Endothelial cell of umbilical vein (primary cell): ENCODE results near the gene GFER. TPM values are rescaled to one million over a fixed set of nuclear protein-coding genes. Genes with fewer than 3 reads are reported as not detected.

Experiments
- BruUV-seq: library from RNA; stranded (reverse); fragments of 400-500 nt; replicated peaks from 2 replicates; lab custom pipeline; 2021; lab: Mats Ljungman, UMichigan
- CTCF ChIA-PET: fragments of 300-600, 350-600 bp; sonication (Branson Sonifier 250); formaldehyde crosslinking; loops from one replicate; lab custom pipeline; 2021; ENCODE audit warnings: antibody characterized with exemption, inconsistent platforms; lab: Charles Lee
- POLR2A ChIA-PET: fragments of 300-600, 350-600 bp; sonication (Branson Sonifier 250); formaldehyde crosslinking; loops from one replicate; lab custom pipeline; 2021; ENCODE audit warnings: antibody characterized with exemption, inconsistent platforms; lab: Charles Lee
- DNase-seq: peaks from one replicate; pipeline ENCODE4 v3.0.0-alpha.2; 2011; ENCODE audit warnings: low read depth, low spot score
- FAIRE-seq: peaks from 2 replicates; lab custom pipeline; 2011; peaks lifted over from hg19 to GRCh38; lab: Jason Lieb, UNC
- H2AFZ ChIP-seq: 2 replicates; pipeline ENCODE4 v1.6.0; 2012; ENCODE audit warnings: low read depth, low read length, control low read depth, inconsistent platforms
- H3K27ac ChIP-seq: 2 replicates; pipeline ENCODE4 v1.5.1; 2011; ENCODE audit warnings: low read depth, mild to moderate bottlenecking, control low read depth, low read length, moderate library complexity; ENCODE audit not compliant: insufficient read depth
- H3K27me3 ChIP-seq, 2 experiments: 2 replicates each; pipeline versions ENCODE4 v1.6.0 to v1.6.1; 2011; ENCODE audit warnings: low read length in 2 of 2, mixed read lengths in 1 of 2; ENCODE audit not compliant: control insufficient read depth in 2 of 2, insufficient read depth in 2 of 2
- H3K36me3 ChIP-seq, 2 experiments: 2 replicates in 1 of 2; 3 replicates in 1 of 2; pipeline ENCODE4 v1.5.1; 2011; ENCODE audit warnings: low read length in 2 of 2, mild to moderate bottlenecking in 1 of 2, moderate library complexity in 1 of 2; ENCODE audit not compliant: control insufficient read depth in 2 of 2, insufficient read depth in 2 of 2; ENCODE audit errors: extremely low read depth in 1 of 2
- H3K4me1 ChIP-seq: 3 replicates; pipeline ENCODE4 v1.5.1; 2011; ENCODE audit warnings: mild to moderate bottlenecking, low read length; ENCODE audit not compliant: control insufficient read depth, insufficient read depth; ENCODE audit errors: extremely low read depth
- H3K4me2 ChIP-seq: 2 replicates; pipeline ENCODE4 v1.6.1; 2011; ENCODE audit warnings: low read length, control low read depth, mixed read lengths; ENCODE audit not compliant: insufficient read depth
- H3K4me3 ChIP-seq, 3 experiments: fragments of 200-600 bp in 1 of 3; sonication (generic), shearing (Covaris generic) in 1 of 3; replicated peaks in 1 of 3; 2 replicates each; pipeline ENCODE4 v1.5.1; 2011 to 2016; ENCODE audit warnings: control low read depth in 3 of 3, low read length in 3 of 3, mild to moderate bottlenecking in 2 of 3, inconsistent platforms in 1 of 3, low read depth in 1 of 3, moderate library complexity in 1 of 3; ENCODE audit not compliant: insufficient read depth in 1 of 3
- H3K79me2 ChIP-seq: 2 replicates; pipeline ENCODE4 v1.6.0; 2012; ENCODE audit warnings: low read length, inconsistent platforms; ENCODE audit not compliant: control insufficient read depth, insufficient read depth
- H3K9ac ChIP-seq: replicated peaks from 2 replicates; pipeline ENCODE3; 2011; ENCODE audit warnings: low read length, control low read depth; ENCODE audit not compliant: insufficient read depth; ENCODE audit errors: extremely low read depth
- H3K9me1 ChIP-seq: replicated peaks from 3 replicates; pipeline ENCODE4 v1.6.0; 2011; ENCODE audit warnings: mild to moderate bottlenecking, low read length; ENCODE audit not compliant: control insufficient read depth, insufficient read depth; ENCODE audit errors: extremely low read depth
- H3K9me3 ChIP-seq: replicated peaks from 2 replicates; pipeline ENCODE4 v1.5.1; 2012; ENCODE audit warnings: low read length, inconsistent platforms; ENCODE audit not compliant: control insufficient read depth, insufficient read depth
- H4K20me1 ChIP-seq: replicated peaks from 2 replicates; pipeline ENCODE3; 2011; ENCODE audit warnings: mild to moderate bottlenecking, low read length; ENCODE audit not compliant: control insufficient read depth, insufficient read depth; ENCODE audit errors: extremely low read depth
- EZH2 ChIP-seq: IDR thresholded peaks from 2 replicates; pipeline ENCODE4 v1.6.1; 2012; ENCODE audit warnings: borderline replicate concordance, low read depth, mild to moderate bottlenecking, moderate library complexity, low read length, inconsistent platforms; ENCODE audit not compliant: severe bottlenecking
- dilution Hi-C: fragments of 300-500 bp; cut with MboI; formaldehyde crosslinking; loops from one replicate; pipeline ENCODE4 v1.15.0; 2019; ENCODE audit warnings: low sequenced_read_pairs; ENCODE audit not compliant: extremely low pct_ligation_motif_present
- intact Hi-C: fragments of 100-400 bp; cut with micrococcal nuclease; formaldehyde crosslinking; loops from one replicate; pipeline ENCODE4 v1.10.0; 2022
- polyA plus RNA-seq, 4 experiments: library from polyadenylated mRNA; depleted of rRNA in 3 of 4; stranded (reverse) in 3 of 4; unstranded in 1 of 4; fragments of >200 nt; gene quantifications; 2 replicates each; pipeline versions ENCODE4 v1.2.1 to v1.2.3, GENCODE V29; 2011 to 2012; ENCODE audit warnings: missing spikeins in 1 of 4
- small RNA-seq: library from RNA; depleted of rRNA; stranded (forward); fragments of <200 nt; gene quantifications from one replicate; pipeline ENCODE3, GENCODE V24; 2012; ENCODE audit warnings: low replicate concordance, low read depth; ENCODE audit not compliant: insufficient read depth, insufficient read length
- total RNA-seq: library from RNA; stranded (reverse); gene quantifications from 2 replicates; pipeline ENCODE4 v1.2.3, GENCODE V29; 2021

GFER gene
- total and polyA plus RNA-seq, 2 donors (not counting 3 experiments of a cell fraction or from before 2014, with no cell fraction given): 13.7 to 29.9 TPM

GRCh38 chr16:2037115-2037514 lies 53.1 kb downstream of the GFER start:
- no peak for FAIRE-seq
- peaks cover 0 to 10% of the 10 kb centered on the region in 2 experiments for H3K36me3 ChIP-seq

More at GRCh38 chr16:2037115-2037514, 53.1 kb downstream of the GFER start:
- Histone ChIP-seq H3K9me3 (no peaks in the 10 kb centered on the region), H3K9ac (no peak overlapping the region), H3K27ac (no peak overlapping the region), H3K27me3 (no peaks in the 10 kb centered on the region), H4K20me1 (no peaks in the 10 kb centered on the region), H3K79me2 (peaks cover 10% of the 10 kb centered on the region), H3K4me1 (peaks cover 40% of the 10 kb centered on the region), H2AFZ (no peak overlapping the region), H3K4me2 (no peak overlapping the region), H3K9me1 (no peaks in the 10 kb centered on the region), H3K4me3 (no peak overlapping the region)
- dilution Hi-C loops: loop anchor here (25.0 kb wide), 1 partner anchor 125 kb away; the partner anchor contains the start of gene TRAF7
- BruUV-seq: no TSS peak
- TF ChIP-seq EZH2: no peak
- intact Hi-C loops: no loop called here
- ChIA-PET POLR2A (no interaction called here), CTCF (interaction anchor here (0.7 kb wide), 1 partner anchor 14 kb away, joined by 3 read pairs; no protein-coding TSS in a partner anchor)
- DNase-seq: no peak

Small RNA genes lying within 50 kb of the gene (small RNA-seq; reads per million reads assigned to genes)
- not detected for gene AC005363.2
- not detected for gene RN7SL219P
- not detected for gene SNORA10
- not detected for gene SNORA64

Other genes starting within 250 kb of the GFER start
Only the 30 nearest of the 31 such genes appear.
- 32.0 and 38.2 TPM in 2 replicates for gene NME3, start 212.7 kb upstream of the GFER start, total RNA-seq
- gene NME3, start 212.7 kb upstream of the GFER start, polyA plus RNA-seq: 74.4 and 133 TPM in 2 replicates
- 15.2 and 21.4 TPM in 2 replicates for gene EME2, start 211.4 kb upstream of the GFER start, total RNA-seq
- 9.7 and 11.5 TPM in 2 replicates for gene EME2, start 211.4 kb upstream of the GFER start, polyA plus RNA-seq
- 85.2 and 102 TPM in 2 replicates for gene MRPS34, start 211.1 kb upstream of the GFER start, total RNA-seq
- gene MRPS34, start 211.1 kb upstream of the GFER start, polyA plus RNA-seq: 82.1 and 93.8 TPM in 2 replicates
- gene SPSB3, start 201.6 kb upstream of the GFER start, total RNA-seq: 39.0 and 40.5 TPM in 2 replicates
- 86.2 and 107 TPM in 2 replicates for gene SPSB3, start 201.6 kb upstream of the GFER start, polyA plus RNA-seq
- gene NUBP2, start 201.2 kb upstream of the GFER start, total RNA-seq: 55.0 and 58.2 TPM in 2 replicates
- 69.6 and 85.4 TPM in 2 replicates for gene NUBP2, start 201.2 kb upstream of the GFER start, polyA plus RNA-seq
- not detected in 2 replicates for gene IGFALS, start 190.5 kb upstream of the GFER start, total RNA-seq
- 0.03 TPM in 1 of 2 replicates, not detected in the other for gene IGFALS, start 190.5 kb upstream of the GFER start, polyA plus RNA-seq
- 54.3 and 56.4 TPM in 2 replicates for gene HAGH, start 157.4 kb upstream of the GFER start, total RNA-seq
- 84.2 and 122 TPM in 2 replicates for gene HAGH, start 157.4 kb upstream of the GFER start, polyA plus RNA-seq
- 27.9 and 44.8 TPM in 2 replicates for gene FAHD1, start 157.0 kb upstream of the GFER start, total RNA-seq
- 69.2 and 85.0 TPM in 2 replicates for gene FAHD1, start 157.0 kb upstream of the GFER start, polyA plus RNA-seq
- not detected in 2 replicates for gene MEIOB, start 112.0 kb upstream of the GFER start, total RNA-seq
- gene MEIOB, start 112.0 kb upstream of the GFER start, polyA plus RNA-seq: 0.04 TPM in 1 of 2 replicates, not detected in the other
- gene HS3ST6, start 65.8 kb upstream of the GFER start, total RNA-seq: not detected in 2 replicates
- not detected in 2 replicates for gene HS3ST6, start 65.8 kb upstream of the GFER start, polyA plus RNA-seq
- gene MSRB1, start 41.0 kb upstream of the GFER start, total RNA-seq: 20.7 and 25.0 TPM in 2 replicates
- gene MSRB1, start 41.0 kb upstream of the GFER start, polyA plus RNA-seq: 42.1 and 54.6 TPM in 2 replicates
- gene RPL3L, start 29.5 kb upstream of the GFER start, total RNA-seq: not detected in 2 replicates
- gene RPL3L, start 29.5 kb upstream of the GFER start, polyA plus RNA-seq: not detected in 2 replicates
- 124 and 144 TPM in 2 replicates for gene NDUFB10, start 24.7 kb upstream of the GFER start, total RNA-seq
- gene NDUFB10, start 24.7 kb upstream of the GFER start, polyA plus RNA-seq: 167 and 192 TPM in 2 replicates
- 2,793 and 3,036 TPM in 2 replicates for gene RPS2, start 19.4 kb upstream of the GFER start, total RNA-seq
- gene RPS2, start 19.4 kb upstream of the GFER start, polyA plus RNA-seq: 9,021 and 12,733 TPM in 2 replicates
- gene RNF151, start 17.3 kb upstream of the GFER start, total RNA-seq: not detected in 2 replicates
- gene RNF151, start 17.3 kb upstream of the GFER start, polyA plus RNA-seq: not detected in 2 replicates
- 42.2 and 42.3 TPM in 2 replicates for gene TBL3, start 12.1 kb upstream of the GFER start, total RNA-seq
- 77.1 and 80.6 TPM in 2 replicates for gene TBL3, start 12.1 kb upstream of the GFER start, polyA plus RNA-seq
- gene NOXO1, start 2.7 kb upstream of the GFER start, total RNA-seq: 0.60 TPM in 1 of 2 replicates, not detected in the other
- 0.37 and 0.40 TPM in 2 replicates for gene NOXO1, start 2.7 kb upstream of the GFER start, polyA plus RNA-seq
- gene SYNGR3, start 5.8 kb downstream of the GFER start, total RNA-seq: 0.81 and 0.95 TPM in 2 replicates
- 1.4 and 2.6 TPM in 2 replicates for gene SYNGR3, start 5.8 kb downstream of the GFER start, polyA plus RNA-seq
- gene ZNF598, start 25.6 kb downstream of the GFER start, total RNA-seq: 60.5 and 67.0 TPM in 2 replicates
- gene ZNF598, start 25.6 kb downstream of the GFER start, polyA plus RNA-seq: 43.3 TPM in 2 replicates
- gene NPW, start 35.6 kb downstream of the GFER start, total RNA-seq: 3.3 and 3.9 TPM in 2 replicates
- gene NPW, start 35.6 kb downstream of the GFER start, polyA plus RNA-seq: 0.84 and 1.8 TPM in 2 replicates
- 71.2 and 77.7 TPM in 2 replicates for gene NHERF2, start 42.7 kb downstream of the GFER start, total RNA-seq
- gene NHERF2, start 42.7 kb downstream of the GFER start, polyA plus RNA-seq: 65.2 and 84.5 TPM in 2 replicates
- 35.3 and 39.8 TPM in 2 replicates for gene NTHL1, start 63.6 kb downstream of the GFER start, total RNA-seq
- gene NTHL1, start 63.6 kb downstream of the GFER start, polyA plus RNA-seq: 65.8 and 77.9 TPM in 2 replicates
- gene TSC2, start 63.8 kb downstream of the GFER start, total RNA-seq: 144 TPM in 2 replicates
- gene TSC2, start 63.8 kb downstream of the GFER start, polyA plus RNA-seq: 87.9 and 116 TPM in 2 replicates
- 92.1 and 102 TPM in 2 replicates for gene PKD1, start 151.7 kb downstream of the GFER start, total RNA-seq
- gene PKD1, start 151.7 kb downstream of the GFER start, polyA plus RNA-seq: 52.5 and 62.3 TPM in 2 replicates
- gene RAB26, start 164.4 kb downstream of the GFER start, total RNA-seq: 0.91 and 1.6 TPM in 2 replicates
- gene RAB26, start 164.4 kb downstream of the GFER start, polyA plus RNA-seq: 2.0 and 3.1 TPM in 2 replicates
- 141 and 159 TPM in 2 replicates for gene TRAF7, start 171.6 kb downstream of the GFER start, total RNA-seq
- gene TRAF7, start 171.6 kb downstream of the GFER start, polyA plus RNA-seq: 175 and 191 TPM in 2 replicates
- gene CASKIN1, start 212.4 kb downstream of the GFER start, total RNA-seq: 0.35 and 0.58 TPM in 2 replicates
- gene CASKIN1, start 212.4 kb downstream of the GFER start, polyA plus RNA-seq: 0.10 and 0.11 TPM in 2 replicates
- 36.9 and 37.0 TPM in 2 replicates for gene MLST8, start 221.3 kb downstream of the GFER start, total RNA-seq
- gene MLST8, start 221.3 kb downstream of the GFER start, polyA plus RNA-seq: 129 and 181 TPM in 2 replicates
- gene BRICD5, start 226.7 kb downstream of the GFER start, total RNA-seq: 8.4 and 10.2 TPM in 2 replicates
- 5.6 and 9.3 TPM in 2 replicates for gene BRICD5, start 226.7 kb downstream of the GFER start, polyA plus RNA-seq
- gene PGP, start 230.6 kb downstream of the GFER start, total RNA-seq: 29.6 and 32.0 TPM in 2 replicates
- gene PGP, start 230.6 kb downstream of the GFER start, polyA plus RNA-seq: 28.5 and 40.0 TPM in 2 replicates